Renal pelvis (tissue), 4 donors: ENCODE data around the gene PIK3R5. TPM values are rescaled to one million over a fixed set of nuclear protein-coding genes. Genes with fewer than 3 reads are reported as not detected.

Experiments
- DNase-seq: peaks from one replicate; pipeline ENCODE4 v3.0.0-alpha.2; 2013
- polyA plus RNA-seq, 3 donors: library from polyadenylated mRNA; unstranded; fragments of 120-200 nt; gene quantifications; one replicate each; pipeline ENCODE4 v1.2.1, GENCODE V29; 2013; ENCODE audit not compliant: insufficient read length in 3 of 3

Gene PIK3R5
- polyA plus RNA-seq, 3 donors: 0.73 to 1.00 (median 0.84) TPM

- DNase-seq: no peak
These were observed 10.2 kb downstream of the PIK3R5 start for GRCh38 chr17:8955021-8955959.

- no peak for DNase-seq
These were observed 11.2 kb downstream of the PIK3R5 start for GRCh38 chr17:8954339-8954738.

- DNase-seq: no peak
These were observed 12.2 kb downstream of the PIK3R5 start for GRCh38 chr17:8953156-8953885.

- no peak for DNase-seq
These were observed 13.3 kb downstream of the PIK3R5 start for GRCh38 chr17:8952191-8952590.

GRCh38 chr17:8951206-8951605, 14.3 kb downstream of the PIK3R5 start:
- DNase-seq: no peak

- no peak for DNase-seq
These were observed 16.3 kb downstream of the PIK3R5 start for GRCh38 chr17:8949061-8949661.

- DNase-seq: no peak
These were observed 17.0 kb downstream of the PIK3R5 start for GRCh38 chr17:8948462-8948861.

- DNase-seq: no peak
These were observed 18.3 kb downstream of the PIK3R5 start for GRCh38 chr17:8947201-8947600.

- DNase-seq: no peak
These were observed 19.0 kb downstream of the PIK3R5 start for GRCh38 chr17:8946476-8946875.

GRCh38 chr17:8946071-8946470, 19.4 kb downstream of the PIK3R5 start:
- no peak for DNase-seq

GRCh38 chr17:8944748-8945147, 20.8 kb downstream of the PIK3R5 start:
- no peak for DNase-seq

GRCh38 chr17:8944083-8944482, 21.4 kb downstream of the PIK3R5 start:
- no peak for DNase-seq

- DNase-seq: no peak
These were observed 23.4 kb downstream of the PIK3R5 start for GRCh38 chr17:8941980-8942622.

GRCh38 chr17:8941520-8941919, 24.0 kb downstream of the PIK3R5 start:
- no peak for DNase-seq

GRCh38 chr17:8940866-8941471, 24.5 kb downstream of the PIK3R5 start:
- no peak for DNase-seq

- no peak for DNase-seq
These were observed 25.8 kb downstream of the PIK3R5 start for GRCh38 chr17:8939496-8940334.

- DNase-seq: no peak
These were observed 26.6 kb downstream of the PIK3R5 start for GRCh38 chr17:8938933-8939332.

- DNase-seq: no peak
These were observed 30.3 kb downstream of the PIK3R5 start for GRCh38 chr17:8935191-8935590.

- no peak for DNase-seq
These were observed 31.2 kb downstream of the PIK3R5 start for GRCh38 chr17:8934346-8934745.

GRCh38 chr17:8930649-8931048, 34.9 kb downstream of the PIK3R5 start:
- DNase-seq: no peak

GRCh38 chr17:8928347-8928746, 37.2 kb downstream of the PIK3R5 start:
- no peak for DNase-seq
